HAP-1 (cell line): ENCODE data around the gene SPCS1.
"Not testable (repeated sequence)": the region's sequence is repeated elsewhere in the genome, so short reads cannot be mapped to it uniquely, and the experiment has no call there.

Experiments used
- DNase-seq, 2 experiments: peaks; one replicate each; pipeline ENCODE4 v3.0.0-alpha.2; 2016 to 2020; ENCODE audit warnings: low spot score in 2 of 2
- H3K27me3 ChIP-seq: fragments of 250-450 bp; sonication (Bioruptor Pico); 2 replicates; pipeline ENCODE4 v1.5.1; 2020; ENCODE audit warnings: low read depth, mild to moderate bottlenecking, moderate library complexity
- H3K36me3 ChIP-seq: fragments of 250-450 bp; sonication (Bioruptor Pico); replicated peaks from 2 replicates; pipeline ENCODE4 v1.5.1; 2020; ENCODE audit warnings: mild to moderate bottlenecking
- H3K4me1 ChIP-seq: fragments of 250-450 bp; sonication (Bioruptor Pico); 2 replicates; pipeline ENCODE4 v1.5.1; 2020; ENCODE audit warnings: mild to moderate bottlenecking
- H3K4me3 ChIP-seq: fragments of 250-450 bp; sonication (Bioruptor Pico); 2 replicates; pipeline ENCODE4 v1.5.1; 2020; ENCODE audit warnings: mild to moderate bottlenecking, moderate library complexity
- H3K9me3 ChIP-seq: fragments of 250-450 bp; sonication (Bioruptor Pico); 2 replicates; pipeline ENCODE4 v1.5.1; 2020; ENCODE audit warnings: mild to moderate bottlenecking, moderate library complexity
- in situ Hi-C: fragments of 300-500 bp; cut with MboI; formaldehyde crosslinking; loops from 3 replicates; pipeline ENCODE4 v1.14.3; 2020; ENCODE audit warnings: low sequenced_read_pairs, inconsistent platforms, mixed read lengths

SPCS1 gene

GRCh38 chr3:52705688-52706686, at the start of gene SPCS1, which contains the start of gene GLT8D1:
Gene SPCS1 (plus strand): TSS chr3:52706106. CDS start chr3:52706247, 141 bp downstream.
Gene GLT8D1 (minus strand): TSS chr3:52705791. CDS start chr3:52700460, 5,331 bp downstream.
- H3K36me3 ChIP-seq, result peaks cover 20% of the 10 kb centered on the region
- peaks cover 21% of the 10 kb centered on the region for H3K4me1 ChIP-seq
- H3K4me3 ChIP-seq, result peak within 1 kb of the TSS; percentile 94
- DNase-seq, result peak; percentile 79 to 88
- no peaks in the 10 kb centered on the region for H3K9me3 ChIP-seq
- in situ Hi-C loops, result no loop called here
- no peaks in the 10 kb centered on the region for H3K27me3 ChIP-seq

- no peak for DNase-seq
- peaks cover 59% of the 10 kb centered on the region for H3K36me3 ChIP-seq
- in situ Hi-C loops, result no loop called here
- H3K9me3 ChIP-seq, result no peaks in the 10 kb centered on the region
- no peaks in the 10 kb centered on the region for H3K27me3 ChIP-seq
- no peak overlapping the region for H3K4me3 ChIP-seq
- no peaks in the 10 kb centered on the region for H3K4me1 ChIP-seq
Observed at GRCh38 chr3:52660046-52660445, 45.9 kb upstream of the SPCS1 start.

- in situ Hi-C loops, result no loop called here
- Histone ChIP-seq H3K4me1 (peaks cover 3% of the 10 kb centered on the region), H3K27me3 (no peaks in the 10 kb centered on the region), H3K4me3 (no peak overlapping the region), H3K36me3 (peaks cover 32% of the 10 kb centered on the region), H3K9me3 (no peaks in the 10 kb centered on the region)
- DNase-seq, result no peak
Observed at GRCh38 chr3:52663098-52663497, 42.8 kb upstream of the SPCS1 start.

GRCh38 chr3:52670621-52671521, 35.0 kb upstream of the SPCS1 start:
- Histone ChIP-seq H3K27me3 (no peaks in the 10 kb centered on the region), H3K9me3 (no peaks in the 10 kb centered on the region), H3K36me3 (peaks cover 6% of the 10 kb centered on the region), H3K4me3 (no peak overlapping the region), H3K4me1 (peaks cover 42% of the 10 kb centered on the region)
- in situ Hi-C loops, result no loop called here
- peak; percentile 67 to 78 for DNase-seq

- H3K9me3 ChIP-seq, result no peaks in the 10 kb centered on the region
- no peak for DNase-seq
- no peak overlapping the region for H3K4me3 ChIP-seq
- H3K4me1 ChIP-seq, result peaks cover 42% of the 10 kb centered on the region
- no peaks in the 10 kb centered on the region for H3K27me3 ChIP-seq
- in situ Hi-C loops, result no loop called here
- peaks cover 11% of the 10 kb centered on the region for H3K36me3 ChIP-seq
Observed at GRCh38 chr3:52671676-52672075, 34.2 kb upstream of the SPCS1 start.

- not testable (repeated sequence) for H3K4me1 ChIP-seq, DNase-seq, H3K9me3 ChIP-seq, H3K4me3 ChIP-seq, H3K27me3 ChIP-seq
- in situ Hi-C loops, result loop anchor here (25.0 kb wide), 1 partner anchor 414 kb away; no protein-coding TSS in a partner anchor
- H3K36me3 ChIP-seq, result peaks cover 37% of the 10 kb centered on the region
Observed at GRCh38 chr3:52676201-52676600, 29.7 kb upstream of the SPCS1 start.

- Histone ChIP-seq H3K4me1 (0 out of 2 replicates have a peak, but pooled peaks cover 2% of the 10 kb centered on the region), H3K27me3 (no peaks in the 10 kb centered on the region), H3K9me3 (no peaks in the 10 kb centered on the region), H3K4me3 (no peak overlapping the region), H3K36me3 (peaks cover 37% of the 10 kb centered on the region)
- no peak for DNase-seq
- in situ Hi-C loops, result loop anchor here (25.0 kb wide), 1 partner anchor 416 kb away; no protein-coding TSS in a partner anchor
Observed at GRCh38 chr3:52678265-52679198, 27.4 kb upstream of the SPCS1 start.

GRCh38 chr3:52679199-52679538, 26.7 kb upstream of the SPCS1 start:
- Histone ChIP-seq H3K36me3 (peaks cover 37% of the 10 kb centered on the region), H3K9me3 (no peaks in the 10 kb centered on the region), H3K27me3 (no peaks in the 10 kb centered on the region), H3K4me1 (peaks cover 3% of the 10 kb centered on the region; the same call in 1 of the 2 replicates), H3K4me3 (no peak overlapping the region)
- no peak for DNase-seq
- in situ Hi-C loops, result loop anchor here (25.0 kb wide), 1 partner anchor 417 kb away; no protein-coding TSS in a partner anchor

GRCh38 chr3:52679811-52680210, 26.1 kb upstream of the SPCS1 start:
- in situ Hi-C loops, result loop anchor here (10.0 to 25.0 kb wide), 2 partner anchors 145 to 418 kb away; partner anchors contain the start of genes NT5DC2 and UQCC5
- Histone ChIP-seq H3K4me1 (peaks cover 9% of the 10 kb centered on the region), H3K9me3 (no peaks in the 10 kb centered on the region), H3K27me3 (no peaks in the 10 kb centered on the region), H3K4me3 (no peak overlapping the region), H3K36me3 (peaks cover 37% of the 10 kb centered on the region)
- DNase-seq, result no peak

- in situ Hi-C loops, result loop anchor here (10.0 to 25.0 kb wide), 2 partner anchors 147 to 419 kb away; partner anchors contain the start of genes NT5DC2 and UQCC5
- Histone ChIP-seq H3K27me3 (no peaks in the 10 kb centered on the region), H3K4me1 (peaks cover 9% of the 10 kb centered on the region), H3K4me3 (no peak overlapping the region), H3K9me3 (no peaks in the 10 kb centered on the region), H3K36me3 (peaks cover 34% of the 10 kb centered on the region)
- no peak for DNase-seq
Observed at GRCh38 chr3:52681596-52681995, 24.3 kb upstream of the SPCS1 start.

GRCh38 chr3:52682016-52682415, 23.9 kb upstream of the SPCS1 start:
- Histone ChIP-seq H3K27me3 (no peaks in the 10 kb centered on the region), H3K36me3 (peaks cover 34% of the 10 kb centered on the region), H3K4me1 (peaks cover 9% of the 10 kb centered on the region), H3K4me3 (no peak overlapping the region), H3K9me3 (no peaks in the 10 kb centered on the region)
- in situ Hi-C loops, result loop anchor here (10.0 to 25.0 kb wide), 2 partner anchors 147 to 420 kb away; partner anchors contain the start of genes NT5DC2 and UQCC5
- peak; percentile 36 to 50 for DNase-seq

GRCh38 chr3:52683611-52684010, 22.3 kb upstream of the SPCS1 start:
- in situ Hi-C loops, result loop anchor here (10.0 to 25.0 kb wide), 2 partner anchors 149 to 421 kb away; partner anchors contain the start of genes NT5DC2 and UQCC5
- no peak for DNase-seq
- peaks cover 37% of the 10 kb centered on the region for H3K36me3 ChIP-seq
- H3K27me3 ChIP-seq, result no peaks in the 10 kb centered on the region
- no peaks in the 10 kb centered on the region for H3K9me3 ChIP-seq
- no peak overlapping the region for H3K4me3 ChIP-seq
- H3K4me1 ChIP-seq, result peaks cover 17% of the 10 kb centered on the region
